Skeletal muscle satellite cell (primary cell): ENCODE results near the gene ARFIP1.

Source experiments
- H3K27me3 ChIP-seq: 2 replicates; pipeline ENCODE4 v1.7.0; 2013; ENCODE audit warnings: low read length; ENCODE audit not compliant: control insufficient read depth, insufficient read depth
- H3K36me3 ChIP-seq: 2 replicates; pipeline ENCODE4 v1.7.0; 2013; ENCODE audit warnings: mild to moderate bottlenecking, control low read depth, low read length; ENCODE audit not compliant: insufficient read depth
- H3K4me1 ChIP-seq: 2 replicates; pipeline ENCODE4 v1.7.0; 2013; ENCODE audit warnings: low read length; ENCODE audit not compliant: control insufficient read depth, insufficient read depth
- H3K4me2 ChIP-seq: 2 replicates; pipeline ENCODE4 v1.7.0; 2013; ENCODE audit warnings: mild to moderate bottlenecking, low read length
- H3K4me3 ChIP-seq: 2 replicates; pipeline ENCODE4 v1.7.0; 2013; ENCODE audit warnings: low read length
- H3K9ac ChIP-seq: 2 replicates; pipeline ENCODE4 v1.7.0; 2013; ENCODE audit warnings: mild to moderate bottlenecking, low read depth, low read length, moderate library complexity
- H3K9me3 ChIP-seq: replicated peaks from 2 replicates; pipeline ENCODE4 v1.7.0; 2013; ENCODE audit warnings: mild to moderate bottlenecking, control low read depth, low read length

The ARFIP1 gene

GRCh38 chr4:152771741-152772533, 7.8 kb upstream of the ARFIP1 start:
- Histone ChIP-seq H3K4me2 (no peak overlapping the region), H3K4me3 (no peak overlapping the region), H3K27me3 (peaks cover 6% of the 10 kb centered on the region), H3K36me3 (no peaks in the 10 kb centered on the region), H3K4me1 (peaks cover 2% of the 10 kb centered on the region), H3K9ac (no peak overlapping the region), H3K9me3 (no peaks in the 10 kb centered on the region)

GRCh38 chr4:152773339-152773738, 6.4 kb upstream of the ARFIP1 start:
- Histone ChIP-seq H3K4me3 (no peak overlapping the region), H3K9ac (no peak overlapping the region), H3K9me3 (no peaks in the 10 kb centered on the region), H3K27me3 (peaks cover 17% of the 10 kb centered on the region), H3K36me3 (no peaks in the 10 kb centered on the region), H3K4me2 (no peak overlapping the region), H3K4me1 (peaks cover 2% of the 10 kb centered on the region)

GRCh38 chr4:152773953-152774352, 5.8 kb upstream of the ARFIP1 start:
- Histone ChIP-seq H3K27me3 (peaks cover 17% of the 10 kb centered on the region), H3K9me3 (no peaks in the 10 kb centered on the region), H3K4me3 (no peak overlapping the region), H3K9ac (no peak overlapping the region), H3K4me2 (no peak overlapping the region), H3K4me1 (peaks cover 8% of the 10 kb centered on the region), H3K36me3 (no peaks in the 10 kb centered on the region)

GRCh38 chr4:152776352-152776751, 3.4 kb upstream of the ARFIP1 start:
- Histone ChIP-seq H3K4me2 (no peak overlapping the region), H3K4me1 (peaks cover 9% of the 10 kb centered on the region), H3K27me3 (peaks cover 17% of the 10 kb centered on the region)

GRCh38 chr4:152777488-152777887, 2.3 kb upstream of the ARFIP1 start:
- H3K9ac ChIP-seq: no peak overlapping the region

More at GRCh38 chr4:152776352-152776751, 3.4 kb upstream of the ARFIP1 start:
- Histone ChIP-seq H3K9ac (no peak overlapping the region), H3K36me3 (no peaks in the 10 kb centered on the region), H3K4me3 (no peak overlapping the region), H3K9me3 (no peaks in the 10 kb centered on the region)

GRCh38 chr4:152778656-152779512, 870 bp upstream of the ARFIP1 start:
- H3K9me3 ChIP-seq: no peaks in the 10 kb centered on the region
- H3K4me3 ChIP-seq: peak overlapping the region; percentile 83
- peaks cover 19% of the 10 kb centered on the region for H3K4me1 ChIP-seq
- peaks cover 2% of the 10 kb centered on the region for H3K36me3 ChIP-seq
- H3K9ac ChIP-seq: peak overlapping the region; percentile 90
- H3K27me3 ChIP-seq: peaks cover 17% of the 10 kb centered on the region
- H3K4me2 ChIP-seq: peak overlapping the region; percentile 90

More at GRCh38 chr4:152777488-152777887, 2.3 kb upstream of the ARFIP1 start:
- Histone ChIP-seq H3K9me3 (no peaks in the 10 kb centered on the region), H3K4me3 (no peak overlapping the region), H3K4me2 (no peak overlapping the region), H3K4me1 (peaks cover 19% of the 10 kb centered on the region), H3K36me3 (no peaks in the 10 kb centered on the region), H3K27me3 (peaks cover 17% of the 10 kb centered on the region)

GRCh38 chr4:152780267-152780778, 569 bp downstream of the ARFIP1 start:
- Histone ChIP-seq H3K4me3 (peak overlapping the region; percentile 83), H3K9me3 (no peaks in the 10 kb centered on the region), H3K4me1 (peaks cover 19% of the 10 kb centered on the region), H3K4me2 (peak overlapping the region; percentile 90), H3K27me3 (peaks cover 17% of the 10 kb centered on the region), H3K9ac (peak overlapping the region; percentile 90), H3K36me3 (peaks cover 2% of the 10 kb centered on the region)

GRCh38 chr4:152784490-152785350, 5.0 kb downstream of the ARFIP1 start:
- H3K27me3 ChIP-seq: no peaks in the 10 kb centered on the region
- H3K4me2 ChIP-seq: no peak overlapping the region
- H3K36me3 ChIP-seq: peaks cover 2% of the 10 kb centered on the region
- H3K9me3 ChIP-seq: no peaks in the 10 kb centered on the region
- no peak overlapping the region for H3K9ac ChIP-seq
- H3K4me1 ChIP-seq: peaks cover 12% of the 10 kb centered on the region
- H3K4me3 ChIP-seq: no peak overlapping the region

GRCh38 chr4:152785639-152786615, 6.2 kb downstream of the ARFIP1 start:
- Histone ChIP-seq H3K4me2 (no peak overlapping the region), H3K4me3 (no peak overlapping the region), H3K4me1 (peaks cover 14% of the 10 kb centered on the region), H3K9ac (no peak overlapping the region), H3K9me3 (no peaks in the 10 kb centered on the region), H3K36me3 (peaks cover 2% of the 10 kb centered on the region), H3K27me3 (no peaks in the 10 kb centered on the region)

GRCh38 chr4:152786627-152787026, 6.9 kb downstream of the ARFIP1 start:
- Histone ChIP-seq H3K27me3 (no peaks in the 10 kb centered on the region), H3K4me2 (no peak overlapping the region), H3K4me1 (peaks cover 10% of the 10 kb centered on the region), H3K9ac (no peak overlapping the region), H3K9me3 (no peaks in the 10 kb centered on the region), H3K36me3 (peaks cover 2% of the 10 kb centered on the region), H3K4me3 (no peak overlapping the region)
